GM21576 (cell line): ENCODE measurements around the gene CFP.

ENCODE experiments used
- ATAC-seq: cut with Tn5 transposase; IDR thresholded peaks from one replicate; pipeline ENCODE4 v1.9.1; 2021; ENCODE audit warnings: mild to moderate bottlenecking, moderate library complexity; ENCODE audit not compliant: unreplicated experiment

The CFP gene

GRCh38 chrX:47638816-47639215 is 9.1 kb upstream of the CFP start:
- ATAC-seq = no peak

GRCh38 chrX:47637546-47638195 is 7.9 kb upstream of the CFP start:
- ATAC-seq = no peak

- no peak for ATAC-seq
Measured at GRCh38 chrX:47634871-47635575, 5.3 kb upstream of the CFP start.

DNA sequence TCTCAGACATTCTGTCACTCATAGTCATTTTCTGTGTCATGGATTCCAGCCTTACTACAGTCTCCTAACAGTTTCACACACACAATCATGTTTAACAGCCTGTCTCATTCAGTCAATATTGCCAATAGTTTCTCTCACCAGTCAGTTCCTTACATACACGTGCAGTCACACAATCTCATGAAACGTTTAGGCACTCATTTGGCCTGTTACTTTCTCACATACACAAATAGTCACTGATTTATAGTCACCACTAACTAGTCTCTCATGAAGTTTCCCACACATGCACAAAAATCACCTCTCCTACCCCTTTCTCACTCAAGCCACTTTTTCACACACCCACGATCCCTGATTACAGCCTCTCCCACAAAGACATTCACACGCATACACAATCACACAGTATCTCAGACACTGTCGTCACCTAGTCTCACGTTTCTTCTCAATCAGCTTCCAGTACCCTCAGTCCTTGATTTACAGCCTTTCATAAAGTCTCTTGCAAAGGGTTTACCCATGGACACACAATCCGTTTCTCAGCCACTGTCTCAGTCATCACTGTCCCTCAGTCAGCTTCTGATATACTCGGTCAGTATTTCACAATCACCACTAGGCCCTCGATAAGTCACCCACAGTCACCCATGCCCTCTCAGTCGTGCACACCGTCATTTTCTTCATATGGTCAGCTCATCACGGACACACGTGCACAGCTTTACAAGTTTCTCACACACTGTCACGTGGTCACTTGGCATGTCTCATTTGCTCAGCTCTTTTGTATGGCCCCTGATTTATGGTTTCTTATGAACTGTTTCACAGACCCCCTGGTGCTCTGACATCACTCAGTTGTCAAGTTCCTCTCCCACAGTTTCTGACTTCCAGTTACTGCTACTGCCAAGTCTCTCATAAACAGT is 4.2 kb upstream of the CFP start:
- ATAC-seq = no peak

DNA sequence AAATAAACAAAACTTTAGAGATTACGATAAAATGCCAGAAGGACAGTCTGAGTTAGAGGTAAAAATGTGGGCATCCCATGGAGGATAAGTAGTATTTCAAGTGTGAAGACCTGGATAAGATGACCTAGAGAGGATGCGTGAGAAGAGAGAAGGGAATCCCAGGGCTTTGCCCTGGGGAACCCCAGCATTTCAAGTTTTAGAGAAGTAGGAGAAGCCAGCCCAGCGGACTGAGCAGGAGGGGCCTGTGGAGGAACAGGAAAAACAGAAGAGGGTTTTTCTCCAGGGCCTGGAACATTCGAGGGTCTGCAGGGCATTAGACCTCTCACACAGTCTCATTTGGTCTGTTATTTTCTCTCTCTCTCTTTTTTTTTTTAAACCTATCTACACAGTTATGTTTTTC is 2.9 kb upstream of the CFP start:
- no peak for ATAC-seq

DNA sequence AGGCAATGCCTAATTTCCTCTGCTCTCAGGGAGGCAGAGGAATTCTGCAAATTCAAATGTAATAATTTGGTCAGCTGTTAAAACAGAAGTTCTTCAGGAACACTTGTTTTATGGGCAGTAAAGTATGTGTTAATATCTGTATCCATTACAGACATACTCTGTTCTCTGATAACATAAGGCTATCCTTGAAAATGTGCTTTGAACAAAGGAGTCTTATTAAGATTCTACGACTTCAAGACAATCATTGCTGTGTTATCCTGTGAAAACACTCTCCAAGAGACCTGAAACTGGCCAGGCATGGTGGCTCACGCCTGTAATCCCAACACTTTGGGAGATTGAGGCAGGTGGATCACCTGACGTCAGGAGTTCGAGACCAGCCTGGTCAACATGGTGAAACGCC is 1.9 kb upstream of the CFP start:
- no peak for ATAC-seq

- ATAC-seq = no peak
Measured at GRCh38 chrX:47628982-47629381, 748 bp downstream of the CFP start.

DNA sequence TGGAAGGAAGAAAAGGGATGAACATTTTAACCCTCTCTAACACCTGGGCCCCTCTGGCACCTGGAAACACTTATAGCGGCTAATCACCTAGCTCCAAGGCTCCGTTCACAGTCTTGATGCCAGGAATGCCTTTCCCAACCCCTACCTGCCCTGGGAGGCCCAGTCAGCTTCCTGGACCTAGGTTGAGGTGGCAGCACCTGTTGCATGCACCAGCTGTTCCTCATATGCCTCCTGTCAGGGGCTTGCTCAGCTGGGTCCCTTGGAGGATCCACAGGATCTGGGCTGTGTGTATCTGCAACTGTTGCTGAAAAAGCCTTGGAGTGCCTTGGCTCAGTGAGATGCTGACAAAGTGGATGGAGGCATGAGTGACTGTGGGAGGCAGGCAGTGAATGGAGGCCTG is 4.4 kb downstream of the CFP start:
- ATAC-seq = no peak

DNA sequence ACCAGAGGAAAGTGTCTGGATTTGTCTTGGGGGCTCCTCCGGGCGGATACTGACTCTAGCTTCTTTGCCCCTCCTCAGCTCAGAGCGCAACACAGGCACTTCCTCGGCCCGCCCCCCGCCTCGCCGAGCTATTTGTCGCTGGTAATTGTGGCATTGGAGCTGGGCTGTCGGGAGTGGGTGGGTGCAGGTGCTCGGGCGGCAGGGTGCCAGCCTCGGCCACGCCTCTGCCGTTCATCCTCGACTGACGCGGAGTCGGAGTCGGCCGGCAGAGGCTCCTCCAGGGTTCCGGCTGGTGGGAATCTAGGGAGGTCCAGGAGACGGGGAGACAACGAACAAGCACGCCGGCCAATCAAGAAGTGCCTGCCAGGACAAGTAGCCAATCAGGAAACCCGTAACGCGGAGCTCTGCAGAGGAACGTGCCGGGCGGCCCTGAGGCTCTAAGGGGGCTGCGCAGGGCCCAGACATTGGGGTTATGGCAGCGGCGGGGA is 6.1 kb downstream of the CFP start:
- no peak for ATAC-seq

DNA sequence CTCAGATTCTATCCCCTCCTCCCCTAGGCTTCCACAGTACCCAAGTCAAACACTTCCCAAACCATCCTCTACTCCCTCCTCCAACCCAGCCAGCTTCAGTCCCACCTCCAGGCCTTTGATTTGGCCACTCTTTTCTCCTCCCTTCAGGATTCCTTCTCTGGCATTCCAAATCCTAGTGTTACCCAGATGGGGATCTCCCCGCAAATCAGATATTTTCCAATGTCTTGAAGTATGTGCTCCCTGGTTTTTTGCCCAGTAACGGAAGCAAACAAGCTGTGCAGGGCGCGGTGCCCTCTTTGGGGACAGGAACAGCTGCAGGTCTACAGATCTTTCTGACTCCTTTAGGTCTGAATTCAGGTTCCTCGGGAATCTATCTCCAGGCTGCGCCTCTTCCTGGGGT is 7.9 kb downstream of the CFP start:
- no peak for ATAC-seq

GRCh38 chrX:47620303-47620685 is 9.4 kb downstream of the CFP start:
- no peak for ATAC-seq

- peak; percentile 62 for ATAC-seq
Measured at GRCh38 chrX:47619486-47620302, 10.0 kb downstream of the CFP start, which contains the start of gene SYN1. Gene SYN1, minus strand, starts transcription at chrX:47619857. Its CDS starts 129 bp downstream, at chrX:47619728.

- ATAC-seq = no peak
Measured at GRCh38 chrX:47618923-47619485, 10.7 kb downstream of the CFP start.

- ATAC-seq = no peak
Measured at GRCh38 chrX:47614618-47615017, 15.1 kb downstream of the CFP start.

DNA sequence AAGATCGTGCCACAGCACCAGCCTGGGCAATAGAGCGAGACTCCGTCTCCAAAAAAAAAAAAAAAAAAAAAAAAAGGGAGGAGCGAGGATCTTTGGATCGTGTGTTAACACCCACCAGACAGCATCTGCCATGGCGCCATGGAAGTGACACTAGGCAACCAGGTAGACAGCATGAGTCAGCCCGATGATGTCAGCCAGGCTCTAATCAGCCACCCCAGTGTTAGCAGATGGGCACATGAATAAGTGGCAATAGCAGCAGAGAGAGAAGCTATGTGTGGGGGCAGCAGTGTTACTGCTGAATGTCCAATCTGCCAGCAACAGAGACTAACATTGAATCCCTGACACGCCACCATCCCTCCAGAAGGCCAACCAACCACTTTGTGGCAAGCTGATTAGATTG is 16.6 kb downstream of the CFP start:
- no peak for ATAC-seq

- ATAC-seq = no peak
Measured at GRCh38 chrX:47612418-47612817, 17.3 kb downstream of the CFP start.

GRCh38 chrX:47611926-47612325 is 17.8 kb downstream of the CFP start:
- no peak for ATAC-seq

- ATAC-seq = no peak
Measured at GRCh38 chrX:47611489-47611888, 18.2 kb downstream of the CFP start.

DNA sequence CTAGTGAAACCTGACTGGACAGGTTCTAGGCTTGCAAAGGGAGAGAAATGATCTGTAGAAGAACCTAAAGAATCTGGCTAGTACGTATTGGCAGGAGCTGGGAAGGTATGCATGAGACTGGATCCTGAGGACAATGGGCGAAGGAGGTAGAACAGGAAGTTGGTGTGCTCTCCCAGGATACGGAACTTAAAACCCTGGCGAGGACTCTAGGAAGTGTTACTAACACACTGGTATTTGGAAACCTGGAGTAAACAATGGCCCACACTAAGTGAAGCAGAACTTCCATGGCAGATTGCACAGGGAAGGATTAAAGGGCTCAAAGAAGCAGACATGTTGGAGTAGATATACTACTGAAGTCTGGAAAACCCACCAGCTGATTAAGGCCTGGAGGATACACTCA is 19.2 kb downstream of the CFP start:
- no peak for ATAC-seq

DNA sequence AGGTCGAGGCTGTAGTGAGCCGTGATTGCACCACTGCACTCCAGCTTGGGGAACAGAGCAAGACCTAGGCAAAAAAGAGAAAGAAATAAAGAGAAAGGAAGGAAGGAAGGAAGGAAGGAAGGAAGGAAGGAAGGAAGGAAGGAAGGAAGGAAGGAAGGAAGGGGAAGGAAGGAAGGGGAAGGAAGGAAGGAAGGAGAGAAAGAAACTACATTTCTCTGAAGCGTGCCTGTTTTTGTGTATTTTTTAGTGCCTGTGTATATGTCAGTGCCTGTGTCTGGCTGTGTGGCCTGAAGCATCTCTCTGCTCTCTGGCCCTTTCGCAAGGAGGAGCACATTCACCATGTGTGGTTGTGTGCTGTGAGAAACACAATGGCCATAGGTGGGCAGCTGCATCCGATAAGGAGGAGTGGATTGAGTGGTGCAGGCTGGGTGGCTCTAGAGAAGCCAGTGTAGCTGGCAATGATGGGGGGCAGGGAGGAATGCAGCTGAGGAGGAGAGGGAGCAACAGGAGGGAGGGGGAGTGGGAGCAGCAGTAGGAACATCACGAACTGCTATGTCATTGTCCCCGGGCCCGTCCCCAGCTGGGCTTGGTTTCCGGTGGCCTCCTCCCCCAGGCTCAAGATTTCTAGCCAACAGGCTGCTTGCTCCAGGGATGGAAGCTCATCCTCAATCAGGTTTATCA is 21.5 kb downstream of the CFP start:
- no peak for ATAC-seq
